Measurements from ENCODE around the gene MKLN1. TPM values are rescaled to one million over a fixed set of nuclear protein-coding genes. Genes with fewer than 3 reads are reported as not detected.

MKLN1 gene
- total and polyA plus RNA-seq, 3 donors from 2014 or later = 42.1 to 87.9 (median 82.4) TPM

DNA sequence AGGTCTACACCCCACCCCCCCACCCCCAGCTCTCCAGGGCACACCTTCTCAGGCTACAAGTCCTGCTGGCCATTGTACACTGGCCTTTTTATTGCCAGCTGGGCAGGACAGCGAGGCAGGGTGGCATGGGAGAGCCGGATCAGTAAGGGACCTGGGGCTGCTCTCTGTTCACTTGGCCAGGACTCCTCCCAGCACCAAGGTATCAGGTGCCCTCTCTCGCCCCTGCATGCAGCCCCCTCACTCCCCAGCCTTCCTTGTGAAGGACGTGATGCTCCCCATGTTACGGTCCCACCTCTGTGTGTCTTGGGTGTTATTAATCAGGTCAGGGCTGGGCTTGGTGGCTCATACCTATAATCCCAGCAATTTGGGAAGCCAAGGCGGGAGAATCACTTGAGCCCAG, 202.5 kb downstream of the MKLN1 start:
- DNase-seq = no peak
- peaks cover 11% of the 10 kb centered on the region for H3K4me1 ChIP-seq
- intact Hi-C loops (cut with DNase I; ENCODE audit: low total_unique reads) = no loop called here
- no peak overlapping the region for H3K27ac ChIP-seq
- 91 to 98% methylated on average over 4 to 6 of the region's 6 CpGs for WGBS, 2 donors
- no peaks in the 10 kb centered on the region for H3K27me3 ChIP-seq
- TF ChIP-seq POLR2A (IDR thresholded peaks at IDR 0.05) = no peak
- TF ChIP-seq, protein P1, sequence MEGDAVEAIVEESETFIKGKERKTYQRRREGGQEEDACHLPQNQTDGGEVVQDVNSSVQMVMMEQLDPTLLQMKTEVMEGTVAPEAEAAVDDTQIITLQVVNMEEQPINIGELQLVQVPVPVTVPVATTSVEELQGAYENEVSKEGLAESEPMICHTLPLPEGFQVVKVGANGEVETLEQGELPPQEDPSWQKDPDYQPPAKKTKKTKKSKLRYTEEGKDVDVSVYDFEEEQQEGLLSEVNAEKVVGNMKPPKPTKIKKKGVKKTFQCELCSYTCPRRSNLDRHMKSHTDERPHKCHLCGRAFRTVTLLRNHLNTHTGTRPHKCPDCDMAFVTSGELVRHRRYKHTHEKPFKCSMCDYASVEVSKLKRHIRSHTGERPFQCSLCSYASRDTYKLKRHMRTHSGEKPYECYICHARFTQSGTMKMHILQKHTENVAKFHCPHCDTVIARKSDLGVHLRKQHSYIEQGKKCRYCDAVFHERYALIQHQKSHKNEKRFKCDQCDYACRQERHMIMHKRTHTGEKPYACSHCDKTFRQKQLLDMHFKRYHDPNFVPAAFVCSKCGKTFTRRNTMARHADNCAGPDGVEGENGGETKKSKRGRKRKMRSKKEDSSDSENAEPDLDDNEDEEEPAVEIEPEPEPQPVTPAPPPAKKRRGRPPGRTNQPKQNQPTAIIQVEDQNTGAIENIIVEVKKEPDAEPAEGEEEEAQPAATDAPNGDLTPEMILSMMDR (IDR thresholded peaks at IDR 0.05) = no peak
- no peaks in the 10 kb centered on the region for H3K9me3 ChIP-seq
- H3K36me3 ChIP-seq (ENCODE audit: low read depth, missing control alignments) = no peaks in the 10 kb centered on the region
- H3K4me3 ChIP-seq = no peak overlapping the region

DNA sequence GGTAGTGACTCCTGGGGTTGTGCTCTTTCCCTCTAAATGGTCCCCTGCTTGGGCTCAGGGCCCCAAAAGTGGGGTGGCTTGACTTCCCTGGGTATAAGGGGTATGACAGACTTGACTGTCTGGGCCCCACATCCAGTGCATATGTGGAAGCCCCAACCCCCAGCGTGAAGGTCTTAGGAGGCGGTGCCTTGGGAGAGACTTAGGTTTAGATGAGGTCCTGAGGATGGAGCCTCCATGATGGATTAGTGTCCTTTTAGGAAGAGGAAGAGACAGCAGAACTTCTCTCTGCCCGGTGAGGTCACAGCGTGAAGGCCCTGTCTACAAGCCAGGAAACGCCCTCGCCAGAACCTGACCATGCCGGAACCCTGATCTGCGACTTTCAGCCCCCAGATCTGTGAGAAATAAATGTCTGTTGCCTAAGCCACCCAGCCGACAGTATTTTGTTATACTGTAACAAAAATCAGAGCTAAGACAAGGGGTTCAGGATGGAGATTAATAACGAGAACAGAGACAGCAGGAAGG, 205.0 kb downstream of the MKLN1 start:
- peaks cover 11% of the 10 kb centered on the region for H3K4me1 ChIP-seq
- H3K27ac ChIP-seq = peak overlapping the region; percentile 77 to 82
- no peak overlapping the region for H3K4me3 ChIP-seq
- H3K9me3 ChIP-seq = no peaks in the 10 kb centered on the region
- H3K27me3 ChIP-seq = no peaks in the 10 kb centered on the region
- H3K36me3 ChIP-seq (ENCODE audit: low read depth, missing control alignments) = no peaks in the 10 kb centered on the region
- intact Hi-C loops (cut with DNase I; ENCODE audit: low total_unique reads) = no loop called here
- DNase-seq = peak; percentile 51
- WGBS, 2 donors = 60 to 77% methylated on average over 8 to 10 of the region's 10 CpGs
- TF ChIP-seq POLR2A (IDR thresholded peaks at IDR 0.05) = no peak
- TF ChIP-seq, protein P1 (IDR thresholded peaks at IDR 0.05) = no peak

DNA sequence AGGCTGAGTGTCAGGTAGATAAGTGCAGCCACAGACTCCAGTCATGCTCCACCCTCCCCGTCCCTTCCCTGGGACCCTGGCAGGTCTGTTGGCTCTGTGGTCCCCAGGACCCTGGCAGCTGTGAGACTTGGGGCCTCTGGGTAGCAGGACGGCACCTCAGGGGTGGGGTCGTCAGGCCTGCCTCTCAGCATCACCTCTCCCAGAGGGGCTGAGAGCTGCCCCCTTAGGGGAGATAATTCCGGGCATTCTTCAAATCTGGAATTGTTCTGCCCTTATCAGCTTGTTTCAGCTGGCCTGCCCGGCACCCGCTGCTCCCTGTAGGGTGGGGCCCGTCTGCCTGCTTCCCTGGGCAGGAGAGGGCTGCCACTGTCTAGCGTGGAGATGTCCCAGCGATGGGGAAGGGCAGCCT, 205.5 kb downstream of the MKLN1 start:
- WGBS, 2 donors = 53 to 75% methylated on average over 7 to 9 of the region's 9 CpGs
- Histone ChIP-seq H3K27me3 (no peaks in the 10 kb centered on the region), H3K4me1 (peaks cover 8% of the 10 kb centered on the region), H3K4me3 (no peak overlapping the region), H3K9me3 (no peaks in the 10 kb centered on the region), H3K27ac (peak overlapping the region; percentile 77 to 82), H3K36me3 (ENCODE audit: low read depth, missing control alignments) (no peaks in the 10 kb centered on the region)
- intact Hi-C loops (cut with DNase I; ENCODE audit: low total_unique reads) = no loop called here
- TF ChIP-seq, protein P1 (IDR thresholded peaks at IDR 0.05) = no peak
- TF ChIP-seq POLR2A (IDR thresholded peaks at IDR 0.05) = no peak
- DNase-seq = no peak

DNA sequence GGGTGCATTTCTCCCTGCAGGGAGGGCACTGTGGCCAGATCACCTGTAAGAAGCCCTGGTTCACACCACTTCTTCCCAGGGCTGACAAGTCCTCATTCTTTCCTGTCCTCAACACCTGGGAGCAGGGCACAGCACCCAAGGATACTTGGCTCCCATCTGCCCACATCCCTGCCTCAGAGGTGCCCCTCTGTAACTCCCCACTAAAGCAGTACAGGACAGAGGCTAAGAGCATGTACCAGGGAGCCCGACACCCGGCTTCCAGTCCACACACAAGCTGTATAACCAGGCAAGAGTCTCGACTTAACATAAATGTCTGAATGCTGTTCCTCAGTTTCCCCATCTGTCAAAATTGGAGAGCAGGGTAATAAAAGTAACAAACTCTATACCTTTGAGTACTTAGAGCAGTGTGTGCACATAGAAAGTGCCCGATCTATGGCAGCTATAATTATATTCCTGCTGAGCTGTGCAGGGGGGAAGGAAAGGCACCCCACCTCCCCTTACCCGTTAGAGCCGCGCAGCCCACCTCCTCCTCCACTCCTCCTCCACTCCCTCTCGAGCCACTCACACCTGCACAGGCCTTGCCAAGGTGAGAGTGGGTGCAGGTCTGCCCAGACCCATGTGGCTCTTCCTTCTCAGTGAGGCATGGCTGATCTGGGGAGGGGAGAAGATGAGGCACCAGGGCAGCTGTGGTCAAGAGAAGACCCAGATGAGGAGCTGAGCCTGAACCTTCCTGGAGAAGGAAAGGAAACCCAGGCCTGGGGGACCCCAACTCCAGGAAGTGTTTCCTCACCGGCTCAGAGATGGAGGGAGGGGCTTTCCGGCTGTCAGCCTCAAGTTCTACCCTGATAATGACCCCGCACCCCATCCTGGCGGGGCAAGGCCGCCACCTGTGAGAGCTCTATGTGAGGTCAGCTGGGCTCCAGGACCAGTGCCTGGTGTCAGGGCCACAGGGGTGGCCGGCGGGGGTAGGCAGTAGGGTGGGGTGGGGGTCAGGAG, 206.2 kb downstream of the MKLN1 start:
- Histone ChIP-seq H3K4me1 (peaks cover 7% of the 10 kb centered on the region), H3K27me3 (no peaks in the 10 kb centered on the region), H3K27ac (peak overlapping the region; percentile 77 to 82), H3K36me3 (ENCODE audit: low read depth, missing control alignments) (no peaks in the 10 kb centered on the region), H3K9me3 (no peaks in the 10 kb centered on the region), H3K4me3 (no peak overlapping the region)
- WGBS, 2 donors = 87% methylated on average over 13 to 15 of the region's 15 CpGs
- TF ChIP-seq, protein P1 (IDR thresholded peaks at IDR 0.05) = no peak
- TF ChIP-seq POLR2A (IDR thresholded peaks at IDR 0.05) = no peak
- intact Hi-C loops (cut with DNase I; ENCODE audit: low total_unique reads) = no loop called here
- DNase-seq = no peak
